ENCODE results near the gene FANCG.

Gene FANCG

DNA sequence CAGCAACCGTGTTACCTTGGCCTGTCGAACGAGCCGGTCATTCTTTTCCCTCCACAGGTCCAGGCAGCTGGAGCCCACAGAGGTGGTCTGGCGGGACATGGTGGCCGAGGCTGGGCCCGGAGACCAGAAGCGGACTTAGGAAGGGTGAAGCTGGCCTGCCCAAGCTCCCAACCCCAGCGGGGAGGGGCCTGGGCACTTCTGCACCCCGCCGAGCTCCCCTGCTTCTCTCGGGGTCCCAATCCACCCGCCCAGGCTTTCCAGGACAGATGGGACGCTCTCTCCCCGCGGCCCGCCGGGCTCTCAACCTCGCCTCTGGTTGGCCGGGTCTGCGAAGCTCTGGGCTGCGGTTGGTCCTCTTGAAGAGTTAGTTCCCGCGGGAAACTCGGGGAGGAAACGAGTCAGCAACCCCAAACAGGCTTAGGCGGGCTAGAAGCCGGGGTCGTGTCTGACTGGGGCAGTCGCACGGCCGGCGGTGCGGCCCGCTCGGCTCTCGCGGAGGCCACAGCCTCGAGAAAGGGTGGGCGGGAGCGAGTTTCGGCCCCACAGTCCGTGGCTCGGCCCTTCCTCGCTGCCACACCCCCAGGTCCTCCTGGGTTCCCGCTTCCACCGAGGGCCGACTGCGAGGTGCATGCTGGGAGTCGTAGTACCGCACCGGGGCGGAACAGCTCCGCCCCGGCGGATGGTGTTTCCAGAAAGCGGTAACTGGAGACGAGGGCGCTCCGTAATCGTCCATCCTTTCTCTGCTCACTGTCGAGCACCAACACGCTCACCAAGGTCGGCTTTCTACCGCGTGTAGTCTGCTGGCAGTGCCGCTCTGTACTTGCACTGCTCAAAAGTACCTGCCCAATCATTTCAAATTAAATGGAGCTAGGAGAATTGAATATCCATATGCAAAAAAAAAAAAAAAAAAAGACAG is at the start of gene FANCG:
TSS of gene FANCG (minus strand) at position 517 of the 916 bp plus-strand sequence. CDS start at position 99, 418 bp downstream.
- peak; percentile 87 for DNase-seq

DNA sequence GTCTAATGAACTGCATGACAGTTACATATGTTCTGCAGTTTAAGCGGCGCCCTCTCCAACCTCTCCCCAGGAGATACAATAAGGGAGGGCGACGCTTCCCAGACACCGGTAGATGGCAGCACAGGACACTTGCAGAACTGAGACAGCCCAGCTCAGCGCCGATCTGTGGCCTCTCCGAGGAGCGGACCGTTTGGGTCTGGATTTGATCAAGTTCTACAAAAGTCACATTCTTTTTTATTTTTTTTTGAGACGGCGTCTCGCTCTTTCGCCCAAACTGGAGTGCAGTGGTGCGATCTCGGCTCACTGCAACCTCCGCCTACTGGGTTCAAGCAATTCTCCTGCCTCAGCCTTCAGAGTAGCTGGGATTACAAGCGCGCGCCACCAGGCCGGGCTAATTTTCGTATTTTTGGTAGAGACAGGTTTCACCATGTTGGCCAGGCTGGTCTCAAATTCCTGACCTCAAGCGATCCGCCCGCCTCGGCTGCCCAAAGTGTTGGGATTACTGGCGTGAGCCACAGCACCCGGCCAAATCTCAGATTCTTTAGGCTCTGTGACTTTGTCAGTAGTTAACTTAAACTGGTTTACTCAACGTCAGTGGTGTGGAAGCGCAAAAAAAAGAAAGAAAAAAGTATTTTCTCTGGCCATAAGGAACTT is 37.3 kb upstream of the FANCG start:
- peak; percentile 80 for DNase-seq

DNA sequence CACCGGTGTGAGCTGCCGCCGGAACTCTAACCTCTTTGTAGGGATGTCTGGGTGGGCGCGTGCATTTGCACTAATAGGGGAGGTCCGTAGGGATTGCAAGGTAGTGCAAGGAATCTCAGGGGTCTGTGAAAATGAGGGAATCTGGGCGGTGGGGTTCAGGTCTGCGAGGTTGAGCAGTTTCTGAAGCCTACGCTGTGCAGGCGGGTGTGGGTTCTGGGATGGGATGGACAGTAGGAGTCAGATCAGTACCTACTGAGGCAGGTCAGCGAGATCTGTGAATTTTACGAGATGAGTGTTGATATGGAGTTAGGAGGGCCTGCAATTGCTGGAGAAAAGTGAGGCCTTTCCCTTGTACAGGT is 36.8 kb upstream of the FANCG start:
- no peak for DNase-seq

DNA sequence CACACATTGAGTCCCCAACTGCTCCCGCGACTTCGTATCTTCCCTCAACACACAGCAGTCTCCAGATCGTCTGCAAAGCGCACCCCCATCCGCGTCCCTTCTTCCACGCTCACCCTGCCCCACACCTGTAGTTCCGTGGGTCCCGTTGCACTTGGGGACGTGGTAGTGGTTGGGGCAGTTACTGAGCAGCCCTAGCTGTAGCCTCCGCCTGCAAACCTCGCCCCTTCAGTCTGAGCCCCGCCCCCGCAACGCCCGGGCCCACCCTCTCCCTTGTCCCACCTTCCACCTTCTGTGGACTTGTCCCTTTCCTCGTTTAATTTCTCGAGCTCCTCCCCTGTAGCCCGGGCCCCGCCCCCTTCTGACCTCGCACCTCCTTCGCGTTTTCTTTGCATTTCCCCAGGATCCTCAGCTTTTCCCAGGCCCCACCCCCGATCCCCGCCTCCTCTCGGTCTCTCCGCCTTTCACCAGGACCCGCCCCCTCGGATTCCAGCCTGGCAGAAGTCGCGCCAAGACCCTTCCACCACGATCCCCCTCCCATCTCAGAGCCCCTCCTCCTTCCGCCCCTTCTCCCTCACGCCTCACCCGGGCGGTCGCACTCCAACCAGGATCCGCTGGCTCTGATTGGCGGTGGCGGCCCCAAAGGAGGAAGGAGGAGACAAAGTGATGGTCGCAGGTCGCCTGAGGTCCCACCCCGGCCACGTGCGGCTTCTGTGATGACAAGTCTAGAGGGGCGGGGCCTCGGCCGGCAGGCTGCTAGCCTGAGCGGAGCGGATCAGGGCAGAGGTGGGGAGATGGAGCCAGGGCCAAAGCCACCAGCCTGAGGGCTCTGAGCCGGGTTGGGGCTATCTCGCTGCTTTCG is 36.2 kb upstream of the FANCG start, which contains the start of gene ATOSB:
TSS of gene ATOSB (minus strand) at position 183 of the 859 bp plus-strand sequence. CDS start 7,588 bp downstream, outside the sequence.
- peak; percentile 98 for DNase-seq

DNA sequence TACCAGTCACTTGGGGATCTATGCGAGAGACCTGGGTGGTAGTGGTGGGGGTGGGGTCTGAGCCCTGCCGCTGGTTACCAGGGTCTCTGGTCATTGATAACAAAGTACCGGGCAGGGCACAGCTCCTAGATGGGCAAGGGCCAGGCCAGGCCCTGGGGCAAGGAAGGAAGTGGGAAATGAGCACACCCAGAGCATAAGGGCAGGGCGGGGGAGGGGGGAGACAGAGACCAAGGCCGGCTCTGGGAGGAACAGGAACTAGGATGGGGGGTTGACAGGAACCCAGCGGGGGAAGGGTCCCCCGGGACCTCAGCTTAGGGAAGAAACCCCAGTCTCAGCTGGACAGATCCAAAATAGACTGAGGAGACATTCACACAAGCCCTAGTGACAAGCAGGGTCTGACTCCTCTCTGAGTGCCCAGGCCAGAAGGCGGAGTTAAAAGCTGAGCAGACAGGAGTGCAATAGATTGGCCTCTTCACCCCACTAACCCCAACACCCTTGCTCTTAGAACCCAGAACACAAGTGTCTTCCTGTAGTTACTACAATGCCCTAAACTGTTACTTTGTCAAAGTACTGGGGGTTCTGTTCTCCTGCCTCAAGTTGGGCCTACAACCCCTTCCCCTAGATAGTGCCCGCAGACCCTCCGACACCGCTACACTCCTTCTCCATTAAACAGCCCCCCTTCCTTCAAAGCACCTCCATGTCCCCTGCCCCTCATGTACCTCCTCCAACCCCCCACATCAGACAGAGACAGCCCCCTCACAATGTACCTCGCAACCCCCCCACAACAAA is 35.3 kb upstream of the FANCG start:
- DNase-seq, result no peak

DNA sequence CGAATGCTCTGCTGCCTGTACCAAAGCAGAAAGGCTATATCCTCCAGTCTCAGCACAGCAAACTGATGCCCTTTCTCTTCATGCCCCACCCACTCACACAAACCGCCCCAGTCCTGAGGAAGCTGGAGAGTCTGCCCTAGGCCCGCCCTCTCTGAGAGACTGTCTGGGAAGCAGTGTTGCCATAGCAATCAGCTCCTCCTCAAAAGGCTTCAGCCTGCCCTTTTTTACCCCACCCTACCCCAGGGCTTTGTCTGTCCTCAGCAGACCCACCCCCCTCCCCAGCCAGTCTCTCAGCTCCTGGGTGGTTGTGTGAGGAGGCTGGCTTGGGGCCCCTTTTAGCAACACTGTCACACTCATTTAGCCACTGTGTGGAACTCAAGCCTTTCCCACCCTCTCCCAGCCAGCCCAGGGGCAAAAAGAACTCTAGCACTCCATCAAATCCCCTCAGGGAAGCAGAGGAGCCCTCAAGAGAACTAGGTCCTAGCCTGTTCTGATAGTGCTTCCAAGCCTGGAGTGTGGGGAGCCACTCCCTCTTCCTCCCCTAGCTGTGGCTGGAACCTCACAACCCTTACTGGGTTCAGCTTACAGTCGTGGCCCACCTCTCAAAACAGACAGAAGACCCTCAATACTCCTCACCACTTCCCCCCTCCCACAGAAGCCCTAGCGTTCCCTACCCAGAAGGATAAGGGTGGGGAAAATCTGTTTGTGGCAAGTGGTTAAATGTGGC is 34.5 kb upstream of the FANCG start:
- peak; percentile 69 for DNase-seq

DNA sequence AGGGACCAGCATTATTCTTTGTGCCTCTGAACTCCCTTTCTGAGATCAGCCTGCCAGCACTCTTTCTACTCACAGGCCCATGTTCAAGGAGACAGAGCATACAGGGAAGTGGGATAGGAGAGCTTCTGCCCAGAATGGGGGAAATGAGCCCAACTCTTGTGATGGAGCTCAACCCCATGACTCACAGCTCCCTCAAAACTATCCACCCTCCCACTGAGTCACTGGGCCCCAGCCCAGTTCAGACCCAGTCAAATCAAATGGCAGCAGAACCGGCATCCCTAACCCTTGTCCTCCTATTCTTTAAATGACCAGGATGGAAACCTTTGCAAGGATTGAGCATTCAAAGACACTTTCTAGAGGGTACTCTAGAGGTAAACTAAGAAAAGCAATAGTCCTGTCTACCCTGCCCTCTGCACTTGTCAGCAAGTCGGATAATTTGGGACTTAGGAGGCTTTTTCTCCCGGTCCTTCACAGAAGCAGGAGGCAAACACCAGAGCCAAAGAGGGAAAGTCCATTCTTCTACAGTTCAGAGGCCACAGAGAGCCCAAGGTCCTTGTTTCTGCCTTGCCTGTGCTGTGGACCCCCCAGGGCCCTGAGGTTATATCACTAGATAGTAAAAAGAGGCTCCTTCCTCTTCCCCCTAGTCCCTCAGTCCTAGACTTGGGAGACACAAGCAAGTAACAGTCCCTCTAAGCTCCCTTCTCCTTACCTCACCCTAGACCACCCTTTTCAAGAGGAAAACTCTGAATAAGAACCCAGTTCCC is 32.7 kb upstream of the FANCG start:
- no peak for DNase-seq

DNA sequence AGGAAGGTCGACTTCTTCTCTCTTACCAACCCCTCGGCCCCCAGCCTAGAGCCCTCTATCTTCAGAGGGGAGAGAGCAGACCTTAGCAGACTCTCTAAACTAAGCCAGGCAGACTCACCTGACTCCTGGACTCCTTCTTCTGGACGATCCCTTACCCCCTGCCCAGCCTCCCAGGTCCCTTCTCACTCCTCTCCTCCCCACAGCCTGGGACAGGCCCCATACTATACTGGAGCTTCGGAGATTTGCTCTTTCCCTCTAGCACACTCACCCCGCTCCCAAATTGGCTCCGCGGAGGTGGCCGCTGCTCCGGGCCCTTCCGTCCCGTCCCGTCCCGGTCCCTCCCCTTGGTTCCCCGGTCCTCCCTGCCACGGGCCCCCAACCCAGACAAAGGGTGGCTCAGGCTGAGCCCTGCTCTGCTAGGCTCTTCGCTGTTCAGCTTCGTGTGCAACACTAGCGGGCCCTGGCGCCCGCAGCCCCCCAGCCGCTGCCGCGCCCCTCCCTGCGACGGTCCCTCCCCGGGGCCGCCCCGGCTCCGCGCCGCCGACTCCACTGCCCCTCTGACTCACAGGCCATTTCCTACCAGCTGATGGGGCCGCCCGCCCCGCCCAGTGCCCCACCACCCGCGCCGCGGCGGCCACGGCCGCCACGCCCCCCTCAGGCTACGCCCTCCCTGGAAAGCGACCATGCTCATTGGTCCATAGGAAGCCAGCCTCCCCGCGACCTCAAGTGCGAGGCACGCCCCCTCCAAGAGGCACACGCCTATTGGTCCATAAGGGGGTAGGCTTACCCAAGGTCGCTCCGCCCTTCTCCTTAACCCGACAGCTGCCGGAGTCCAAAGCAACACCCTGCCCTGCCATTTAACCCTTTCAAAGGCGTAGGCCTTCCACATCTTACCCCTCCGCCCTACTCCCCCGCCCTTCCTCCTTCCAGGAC is 31.5 kb upstream of the FANCG start:
- DNase-seq, result peak; percentile 97

DNA sequence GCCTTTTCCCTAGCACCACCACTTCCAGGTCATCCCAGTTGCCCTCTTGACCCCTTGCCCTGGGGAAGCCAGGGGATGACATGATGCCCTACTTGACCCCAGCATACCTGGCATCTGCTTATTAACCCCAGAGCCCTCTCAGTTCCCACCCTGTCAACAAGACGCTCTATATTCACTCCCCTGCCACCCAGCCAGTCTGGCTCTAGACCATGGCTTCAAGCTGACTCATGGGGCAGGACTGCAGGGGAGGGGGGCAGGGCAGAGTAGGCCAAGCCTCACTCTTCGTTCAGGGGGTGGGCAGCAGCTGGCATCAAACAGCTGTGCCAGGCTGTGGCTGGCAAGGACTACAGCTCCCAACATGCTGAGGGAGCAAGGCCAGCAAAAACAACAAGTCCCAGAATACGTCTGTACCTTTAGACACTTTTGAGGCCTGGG is 30.6 kb upstream of the FANCG start:
- DNase-seq, result peak; percentile 5

DNA sequence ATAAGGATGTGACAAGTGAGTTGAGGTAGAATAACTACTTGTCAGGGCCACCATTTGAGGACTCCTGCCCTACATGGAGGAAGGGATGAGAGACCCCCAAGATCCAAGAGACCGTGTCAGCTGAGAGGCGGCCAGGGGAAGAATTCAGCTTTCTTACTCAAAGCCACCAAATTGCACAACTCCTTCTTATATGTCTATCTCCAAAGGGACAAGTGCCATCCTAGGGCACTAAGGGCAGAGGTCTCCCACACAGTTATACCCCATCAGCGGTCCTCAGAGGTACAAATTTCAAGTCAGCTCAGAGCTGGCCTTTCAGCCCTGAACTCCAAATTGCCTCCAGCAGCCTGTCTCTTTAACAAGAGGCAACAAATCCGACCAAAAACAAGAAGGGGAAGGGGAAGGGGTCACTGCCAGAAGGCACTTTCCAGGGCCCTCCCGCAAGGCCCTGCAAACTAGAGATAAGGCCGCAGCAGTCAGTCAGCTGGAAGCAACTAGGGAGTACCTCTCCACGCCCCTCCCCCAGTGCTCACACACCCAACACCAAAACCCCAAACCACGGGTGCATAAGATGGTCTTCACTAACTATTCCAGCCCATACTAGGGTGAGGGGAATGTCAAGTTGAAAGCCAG is 29.3 kb upstream of the FANCG start:
- no peak for DNase-seq

DNA sequence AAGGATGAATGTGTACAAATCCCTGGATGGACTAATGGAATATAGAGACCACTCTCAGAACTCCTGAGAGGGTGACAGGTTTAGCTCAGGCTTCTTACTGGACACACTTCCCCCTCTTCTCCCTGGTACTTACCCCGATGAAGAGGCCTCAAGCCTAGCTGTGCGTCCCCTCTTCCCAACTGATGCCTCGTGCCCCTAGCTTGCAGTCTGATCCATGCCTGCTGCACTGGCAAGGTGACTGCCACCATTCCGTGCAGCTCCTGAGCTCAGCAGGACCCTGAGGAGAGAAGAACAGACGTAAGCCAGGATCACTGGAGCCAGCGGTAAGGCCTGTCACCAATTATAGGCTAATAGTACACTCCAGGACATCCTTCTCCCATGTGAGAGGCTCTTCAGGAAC is 28.7 kb upstream of the FANCG start:
- no peak for DNase-seq

DNA sequence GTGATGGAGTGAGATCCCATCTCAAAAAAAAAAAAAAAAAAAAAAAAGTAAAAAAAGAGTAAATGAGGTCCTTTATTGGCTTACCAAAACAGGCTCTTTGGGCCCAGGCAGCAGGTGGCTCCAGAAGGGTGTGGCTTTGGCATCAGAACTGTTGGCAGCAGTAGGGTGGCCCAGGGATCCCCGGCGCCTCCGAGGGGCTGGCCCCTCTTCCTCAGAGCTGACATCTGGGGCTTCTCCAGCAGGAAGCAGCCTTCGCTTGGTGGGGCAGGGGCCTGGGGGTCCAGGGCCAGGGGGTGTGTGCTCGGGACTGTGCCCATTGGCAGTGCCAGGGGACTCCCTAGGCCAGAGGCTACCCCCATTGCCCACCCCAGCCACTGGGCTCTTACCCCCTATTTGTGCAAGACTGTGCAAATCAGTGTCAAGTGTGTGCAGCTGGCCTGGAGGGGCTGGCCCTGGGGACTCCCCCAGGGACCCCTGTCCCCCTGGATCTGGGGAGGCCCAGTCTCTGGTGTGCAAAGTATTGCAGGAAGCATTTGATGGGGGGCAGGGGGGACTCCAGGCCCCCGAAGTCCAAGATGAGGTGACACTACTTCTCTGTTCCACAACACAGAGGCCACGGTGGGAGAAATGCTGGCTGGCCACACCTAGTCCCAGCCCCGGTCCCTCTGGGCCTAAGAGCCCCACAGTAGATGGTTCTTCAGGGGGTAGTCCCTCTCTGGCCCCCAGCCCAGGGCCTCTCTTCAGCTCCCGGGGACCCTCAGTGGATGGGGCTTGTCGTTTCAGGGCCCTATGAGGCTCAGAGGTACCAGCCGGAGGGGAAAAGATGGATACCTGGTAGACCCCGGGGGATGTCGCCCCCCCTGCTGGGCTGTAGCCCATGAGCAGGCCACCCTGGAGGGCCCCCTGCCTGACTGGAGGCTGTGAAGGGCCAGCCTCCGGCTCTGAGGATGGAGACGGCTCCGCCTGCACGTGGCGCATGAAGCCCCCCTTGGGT is 27.9 kb upstream of the FANCG start:
- no peak for DNase-seq

DNA sequence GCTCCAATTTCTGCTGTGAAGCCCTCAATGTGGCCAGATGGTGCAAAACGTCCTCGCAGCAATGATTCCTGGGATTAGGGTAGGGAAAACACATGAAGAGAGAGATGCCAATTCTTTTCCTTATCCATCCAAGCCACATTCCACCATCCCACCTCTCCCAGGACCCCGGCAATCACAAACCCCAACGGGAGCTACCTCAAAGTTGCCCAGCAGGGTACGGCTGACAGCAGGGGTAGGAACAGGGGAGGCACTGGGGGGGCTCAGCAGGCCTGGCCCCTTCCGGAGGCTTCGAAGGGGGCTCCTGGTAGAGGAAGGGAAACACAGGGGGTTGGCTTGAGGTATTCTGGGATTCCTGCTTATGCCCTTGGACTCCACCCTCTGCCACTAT is 26.6 kb upstream of the FANCG start:
- DNase-seq, result no peak

DNA sequence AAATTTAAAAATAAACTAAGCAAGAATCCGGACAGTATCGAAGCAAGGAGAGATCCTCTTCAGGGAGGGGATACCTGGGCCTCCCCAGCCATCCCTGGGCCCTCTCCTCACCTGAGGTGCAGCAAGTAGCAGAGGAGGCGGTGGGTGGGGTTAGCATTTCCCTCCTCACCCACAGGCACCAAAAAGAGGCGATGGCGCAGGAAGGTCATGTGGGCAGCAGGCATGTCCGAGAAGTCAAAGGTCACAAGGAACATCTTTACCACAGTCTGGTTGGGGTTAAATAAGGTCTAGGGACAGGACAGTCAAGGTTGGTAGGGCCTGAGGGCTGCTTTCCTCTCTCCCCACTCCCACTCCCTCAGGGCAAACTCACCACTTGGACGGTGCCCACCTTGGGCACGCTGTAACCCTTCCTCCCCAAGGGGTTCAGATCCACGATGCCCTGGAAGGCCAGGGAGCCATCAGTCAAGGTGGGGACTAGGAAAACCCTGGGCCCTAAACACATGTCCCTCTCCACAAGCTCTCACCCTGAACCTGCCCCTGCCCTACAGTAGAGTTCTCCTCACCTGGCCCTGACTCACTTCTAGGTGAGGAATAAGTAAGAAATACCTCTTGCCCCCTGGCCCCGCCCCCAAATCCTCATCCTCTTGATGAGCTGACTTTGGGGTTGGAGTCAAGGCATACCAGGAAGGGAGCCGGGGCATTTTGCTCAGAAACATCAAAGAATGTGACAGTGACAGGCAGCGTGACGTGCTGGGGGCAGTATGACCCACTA is 26.0 kb upstream of the FANCG start:
- no peak for DNase-seq

DNA sequence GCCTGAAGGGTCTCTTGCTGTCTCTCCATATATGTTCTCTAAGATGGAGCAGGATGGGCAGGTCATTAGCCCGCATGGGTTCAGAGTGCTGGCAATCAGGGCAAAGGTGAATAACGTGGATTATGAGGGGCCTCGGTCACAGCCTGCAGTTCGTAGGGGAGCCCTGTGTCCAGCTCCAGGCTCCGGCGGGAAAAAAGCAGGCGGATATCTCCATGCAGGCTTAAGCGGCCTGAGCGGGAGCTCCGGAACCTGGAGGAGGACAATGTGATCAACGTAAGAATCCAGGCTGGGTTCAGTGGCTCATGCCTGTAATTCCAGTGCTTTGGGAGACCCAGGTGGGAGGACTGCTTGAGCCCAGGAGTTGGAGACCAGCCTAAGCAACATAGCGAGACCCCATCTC is 25.4 kb upstream of the FANCG start:
- no peak for DNase-seq

DNA sequence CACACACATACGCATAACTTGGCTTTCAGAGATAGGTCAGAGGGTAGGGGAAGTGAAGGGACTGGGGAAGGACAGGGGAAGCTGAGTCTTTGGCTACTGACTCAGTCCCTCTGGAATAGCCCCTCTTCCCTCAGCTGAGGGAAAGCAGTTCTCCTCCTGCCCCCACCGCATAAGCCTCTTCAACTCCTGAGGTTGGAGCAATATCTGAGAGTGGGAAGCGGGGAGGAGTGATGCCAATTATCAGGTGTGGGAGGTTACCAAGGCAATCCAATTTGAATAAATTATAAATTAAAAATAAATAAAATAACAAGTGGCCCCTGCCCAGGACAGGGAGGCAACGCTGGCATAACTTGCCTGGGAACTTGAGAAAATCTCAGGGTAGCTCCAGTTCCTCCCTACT is 24.8 kb upstream of the FANCG start:
- DNase-seq, result no peak

DNA sequence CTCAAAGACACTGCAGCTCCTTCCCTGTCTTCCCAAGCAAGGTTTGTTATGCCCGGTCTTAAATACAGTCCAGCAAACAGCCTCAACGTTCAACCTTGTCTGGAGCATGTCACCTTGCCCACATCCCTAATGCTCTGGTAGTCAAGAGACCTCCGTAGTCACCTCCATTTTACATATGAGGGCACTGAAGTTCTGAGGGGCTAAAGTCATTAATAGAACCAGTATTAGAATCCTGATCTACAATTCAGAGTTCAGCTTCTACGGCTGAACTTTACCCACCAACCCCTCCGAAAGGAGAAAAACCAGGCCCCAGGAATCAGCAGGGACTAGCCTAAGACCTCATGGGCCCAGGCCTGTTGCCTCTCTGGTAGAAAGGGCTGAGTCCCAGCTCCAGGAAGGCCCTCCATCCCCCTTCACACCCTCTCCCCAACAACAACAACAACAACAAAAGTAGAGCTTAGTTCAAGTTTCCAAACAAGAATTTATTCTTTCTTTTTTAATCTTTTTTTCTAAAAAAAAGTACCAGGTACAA is 24.0 kb upstream of the FANCG start:
- no peak for DNase-seq
